ENCODE results near the gene SECISBP2L.

GRCh38 chr15:48962662-48963523 is 83.4 kb downstream of the SECISBP2L start:
- no peak for TF ChIP-seq CTCF (IDR thresholded peaks at IDR 0.05)
- TF ChIP-seq POLR2A (IDR thresholded peaks at IDR 0.05): no peak
